GM12892 (cell line): ENCODE measurements around the gene GALNT14.

Experiments used
- POLR2A ChIP-seq: IDR thresholded peaks from 2 replicates; pipeline ENCODE4 v1.6.1; 2011; ENCODE audit warnings: low read depth, low read length, control low read depth
- POLR2AphosphoS5 ChIP-seq: IDR thresholded peaks from 2 replicates; pipeline ENCODE4 v1.6.1; 2011; ENCODE audit warnings: low read depth, low read length, control low read depth

DNA sequence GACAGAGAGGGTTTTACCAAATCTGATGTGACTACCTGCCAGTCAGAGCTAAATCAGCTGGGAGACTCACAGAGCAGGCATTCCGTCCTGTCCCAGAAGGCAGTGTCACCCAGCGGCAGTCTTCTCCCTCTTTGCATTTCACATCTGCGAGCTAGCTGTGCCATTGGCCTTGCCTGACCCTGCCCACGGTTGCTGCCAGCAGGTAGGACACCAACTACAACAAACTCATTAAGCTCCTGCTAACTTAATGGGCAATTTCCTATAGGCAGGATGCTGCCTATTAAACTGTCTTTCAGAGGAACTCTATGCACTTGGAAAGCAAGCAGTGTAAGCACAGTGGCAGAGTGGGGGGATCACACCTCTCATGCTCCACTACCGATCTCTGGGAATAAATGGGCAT is 214.6 kb downstream of the GALNT14 start:
- TF ChIP-seq POLR2A, result no peak
- no peak for TF ChIP-seq POLR2AphosphoS5
